Measurements from ENCODE around the gene BRCA2.

The BRCA2 gene

DNA sequence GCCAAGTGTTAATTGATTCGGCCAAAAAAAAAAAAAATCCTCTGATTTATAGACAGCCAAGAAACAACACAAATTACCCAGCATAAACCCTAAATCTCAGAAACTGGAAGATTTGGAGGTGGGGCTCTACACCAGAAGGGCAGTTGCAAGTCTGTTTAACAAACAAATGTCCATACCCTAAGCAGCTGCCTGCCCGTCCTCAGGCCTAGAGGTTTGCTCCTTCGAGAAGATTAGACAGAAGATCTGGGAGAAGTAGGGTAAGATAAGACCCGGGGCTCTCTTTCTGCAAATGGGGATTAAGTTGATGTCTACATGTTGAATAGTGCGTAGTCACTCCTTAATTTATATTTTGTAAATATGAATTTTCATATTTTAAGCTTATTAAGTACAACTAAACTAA lies 116.1 kb downstream of the BRCA2 start:
- no peak for DNase-seq

DNA sequence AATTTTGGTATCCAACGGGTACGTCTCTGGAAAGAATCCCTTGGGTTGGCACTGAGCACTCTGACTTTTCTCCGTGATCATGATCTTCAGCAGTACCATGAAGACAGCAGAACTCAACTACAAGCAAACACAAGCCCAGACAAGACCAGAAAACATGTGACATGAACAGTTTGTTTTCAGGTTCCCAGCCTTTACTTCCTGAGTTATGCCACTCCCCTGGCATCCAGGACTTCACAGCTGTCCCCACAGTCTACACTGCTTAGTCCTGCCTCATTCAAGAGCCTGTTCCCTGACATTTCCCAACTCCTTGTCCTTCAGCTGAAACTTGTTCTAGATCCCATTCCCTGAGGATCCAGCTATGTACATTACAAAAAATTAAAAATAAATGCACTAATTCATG lies 117.5 kb downstream of the BRCA2 start:
- no peak for DNase-seq

DNA sequence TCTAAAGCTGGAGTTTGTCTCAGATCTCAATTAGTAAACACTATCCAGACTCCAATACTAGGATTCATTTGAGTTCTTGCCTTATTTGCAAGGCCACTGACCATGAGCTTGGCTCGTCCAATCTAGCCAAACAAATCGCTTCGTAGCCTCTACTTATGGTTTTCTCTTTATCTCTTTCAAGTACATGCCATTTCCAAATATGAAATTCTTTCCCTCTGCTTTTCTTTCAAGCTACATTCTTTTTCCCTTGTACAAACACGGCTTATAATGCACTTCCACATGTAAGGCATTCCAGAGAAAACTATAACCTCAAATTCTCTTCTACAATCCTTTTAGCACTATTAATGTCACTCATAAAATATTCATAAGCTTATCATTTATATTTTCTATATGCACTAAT lies 123.6 kb downstream of the BRCA2 start:
- DNase-seq: no peak

DNA sequence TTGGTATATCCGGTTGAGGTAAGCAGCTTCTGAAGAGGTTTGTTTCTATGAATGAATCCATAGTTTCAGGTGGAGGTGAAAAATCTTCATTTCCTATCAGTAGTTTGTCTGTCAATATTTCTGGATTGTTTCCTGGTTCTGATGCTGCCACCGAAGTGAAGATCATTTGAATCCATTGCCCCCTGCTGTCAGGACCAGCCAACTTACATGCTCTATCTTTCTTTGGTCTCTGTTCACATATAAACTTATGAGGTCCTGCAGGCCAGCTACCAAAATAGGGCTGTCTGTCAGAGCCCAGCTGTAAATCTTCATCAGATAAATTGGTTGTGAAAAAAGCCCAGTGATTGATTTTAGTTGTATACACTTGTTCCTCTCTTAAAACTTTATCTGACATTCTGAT lies 127.8 kb downstream of the BRCA2 start:
- peak; percentile 28 for DNase-seq

DNA sequence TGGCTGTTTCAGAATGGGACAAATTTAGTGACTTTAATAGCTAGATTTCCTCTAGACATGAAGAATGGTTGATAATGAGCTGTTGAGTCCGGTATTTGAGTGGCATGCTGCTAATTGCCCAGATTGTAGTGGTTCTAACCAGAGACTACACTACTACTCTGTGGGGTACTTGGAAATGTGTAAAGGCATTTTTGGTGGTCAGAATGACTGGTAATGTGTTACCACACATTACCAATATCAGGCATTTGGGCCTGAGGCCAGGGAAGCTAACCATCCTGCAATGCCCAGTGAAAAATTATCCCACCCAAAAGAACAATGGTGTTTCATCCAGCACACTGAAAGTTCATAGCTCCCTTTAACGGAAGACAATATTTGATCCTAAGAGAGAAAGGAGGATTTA lies 130.2 kb downstream of the BRCA2 start:
- no peak for DNase-seq

DNA sequence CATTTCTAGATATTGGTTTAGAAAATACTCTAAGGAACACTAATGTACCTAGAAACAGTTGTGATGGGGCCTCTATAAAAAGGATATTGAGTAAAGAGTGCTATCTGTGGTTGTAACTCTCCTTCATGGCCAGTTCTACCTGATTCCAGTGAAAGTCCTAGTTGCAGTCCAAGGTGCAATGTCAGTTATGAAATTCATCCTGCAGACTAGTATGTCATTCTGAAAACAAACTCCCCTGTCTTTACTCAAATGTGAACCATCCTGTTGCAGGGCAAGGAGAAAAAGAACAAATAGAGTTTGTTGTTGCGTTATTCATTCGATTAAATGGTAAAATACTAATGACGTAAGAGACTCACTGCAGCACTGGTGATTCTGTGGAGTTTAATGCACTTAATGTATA lies 130.9 kb downstream of the BRCA2 start:
- DNase-seq: no peak

DNA sequence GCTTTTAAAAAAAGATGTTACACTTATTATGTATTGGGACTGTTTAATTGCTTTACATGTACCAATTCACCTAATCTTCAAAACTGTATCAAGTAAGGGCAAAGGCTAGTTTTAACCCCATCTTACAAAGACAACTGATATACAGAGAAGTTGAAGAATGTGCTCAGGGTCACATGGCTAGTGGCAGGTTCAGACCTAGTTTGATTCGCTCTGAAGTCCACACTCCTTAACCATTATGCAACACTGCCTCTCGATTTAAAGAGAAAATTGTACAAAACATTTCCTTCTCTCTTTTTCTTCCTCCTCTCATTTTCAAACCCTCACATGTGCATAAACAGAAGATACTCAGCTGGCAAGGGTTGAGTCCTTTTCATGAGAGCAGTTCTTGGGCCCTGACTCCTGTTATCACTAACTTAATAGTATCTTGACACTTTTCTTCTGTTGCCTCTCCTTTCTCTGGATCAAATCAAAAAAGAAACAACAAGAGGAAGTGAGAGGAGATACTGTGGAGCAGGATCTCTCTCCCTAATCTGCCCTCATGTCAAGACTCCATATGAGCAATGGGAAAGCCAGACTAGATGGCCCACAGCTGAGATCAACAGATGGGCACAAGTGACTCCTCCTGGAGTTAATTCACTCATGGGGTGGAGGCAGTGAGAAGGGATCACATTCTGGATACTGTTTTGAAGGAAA lies 131.6 kb downstream of the BRCA2 start:
- DNase-seq: no peak

DNA sequence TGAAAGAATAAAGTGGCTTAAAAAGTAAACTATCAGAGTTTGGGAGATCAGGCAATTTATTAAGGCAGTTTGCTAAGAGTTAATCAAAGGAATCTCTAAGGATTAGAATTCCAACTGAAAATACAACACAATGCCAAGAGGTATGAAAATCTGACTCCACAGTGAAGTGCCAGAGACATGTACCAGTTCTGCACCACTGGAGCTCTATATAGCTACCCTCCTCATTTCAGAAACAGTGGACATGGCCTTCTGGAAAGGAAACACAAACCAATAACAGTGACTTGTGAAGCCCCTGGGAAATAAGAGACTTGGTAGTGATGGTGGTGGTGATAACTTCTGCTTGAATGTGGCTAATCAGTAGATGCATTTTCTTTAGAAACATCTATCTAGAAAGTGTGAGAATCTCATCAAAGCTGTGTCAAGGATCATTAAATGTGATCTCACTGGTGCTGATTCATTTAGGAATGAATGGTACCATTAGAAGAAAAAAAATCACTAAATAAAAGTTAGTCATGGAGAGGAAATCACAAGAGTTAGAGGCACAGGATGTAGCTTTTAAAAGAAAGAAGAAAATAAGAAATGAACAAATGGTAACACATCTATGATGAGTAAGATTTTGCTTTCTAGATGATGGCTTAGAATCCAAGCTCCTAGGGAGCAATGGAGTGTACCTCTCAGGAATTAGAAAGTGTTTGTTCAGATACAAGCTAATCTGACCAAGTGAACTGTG lies 132.8 kb downstream of the BRCA2 start:
- no peak for DNase-seq

DNA sequence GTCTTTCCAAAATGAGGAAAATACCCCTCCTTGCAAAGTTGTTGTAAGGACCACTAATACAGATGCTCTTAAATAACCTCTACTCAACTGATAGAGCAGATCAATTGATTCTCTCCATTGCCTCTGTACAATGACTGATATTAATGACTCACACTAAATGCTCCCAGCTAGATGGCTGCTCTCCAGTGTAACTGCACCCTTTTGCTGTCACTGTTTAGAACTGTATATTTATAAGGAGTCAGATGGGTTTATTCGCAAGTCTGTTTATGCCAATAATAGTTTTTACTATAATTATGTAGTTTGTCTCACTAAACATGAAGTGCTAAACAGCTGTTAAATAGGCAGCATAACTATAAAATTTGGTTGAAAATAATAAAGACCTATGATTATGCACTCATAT lies 133.7 kb downstream of the BRCA2 start:
- DNase-seq: no peak

Data from fibroblast of upper back skin (primary cell).